ENCODE data around the gene PSMC3IP.

PSMC3IP gene

DNA sequence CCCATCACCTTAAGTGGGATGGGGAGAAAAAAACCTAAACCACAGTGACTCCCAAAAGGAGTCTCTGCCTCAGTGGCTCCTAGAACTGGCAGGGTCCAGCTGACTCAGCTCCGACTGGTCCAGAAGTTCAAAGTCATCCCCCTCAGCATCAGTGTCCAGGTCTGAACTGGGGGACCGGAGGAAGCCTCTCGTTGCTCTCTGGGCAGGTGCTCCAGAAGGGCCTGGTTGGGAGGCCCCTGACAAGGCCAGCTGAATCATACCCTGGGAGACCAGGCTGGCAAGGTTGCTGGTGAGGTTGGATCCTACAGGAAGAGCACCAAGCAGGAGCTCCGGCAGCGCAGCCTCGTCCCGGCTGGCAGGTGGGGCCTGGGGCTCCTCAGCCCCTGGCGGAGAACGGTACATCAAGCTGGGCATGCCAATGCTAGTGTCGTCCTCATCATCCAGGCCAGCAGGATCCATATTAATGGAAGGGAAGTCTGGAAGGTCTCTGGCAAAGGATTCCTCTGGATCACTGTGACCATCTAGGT is 4.3 kb upstream of the PSMC3IP start:
- H3K4me3 ChIP-seq (ENCODE audit: low read depth in 1 of 2, low read length in 1 of 2), result no peak overlapping the region
- peaks cover 71% of the 10 kb centered on the region for H3K36me3 ChIP-seq
- TF ChIP-seq, protein P1, sequence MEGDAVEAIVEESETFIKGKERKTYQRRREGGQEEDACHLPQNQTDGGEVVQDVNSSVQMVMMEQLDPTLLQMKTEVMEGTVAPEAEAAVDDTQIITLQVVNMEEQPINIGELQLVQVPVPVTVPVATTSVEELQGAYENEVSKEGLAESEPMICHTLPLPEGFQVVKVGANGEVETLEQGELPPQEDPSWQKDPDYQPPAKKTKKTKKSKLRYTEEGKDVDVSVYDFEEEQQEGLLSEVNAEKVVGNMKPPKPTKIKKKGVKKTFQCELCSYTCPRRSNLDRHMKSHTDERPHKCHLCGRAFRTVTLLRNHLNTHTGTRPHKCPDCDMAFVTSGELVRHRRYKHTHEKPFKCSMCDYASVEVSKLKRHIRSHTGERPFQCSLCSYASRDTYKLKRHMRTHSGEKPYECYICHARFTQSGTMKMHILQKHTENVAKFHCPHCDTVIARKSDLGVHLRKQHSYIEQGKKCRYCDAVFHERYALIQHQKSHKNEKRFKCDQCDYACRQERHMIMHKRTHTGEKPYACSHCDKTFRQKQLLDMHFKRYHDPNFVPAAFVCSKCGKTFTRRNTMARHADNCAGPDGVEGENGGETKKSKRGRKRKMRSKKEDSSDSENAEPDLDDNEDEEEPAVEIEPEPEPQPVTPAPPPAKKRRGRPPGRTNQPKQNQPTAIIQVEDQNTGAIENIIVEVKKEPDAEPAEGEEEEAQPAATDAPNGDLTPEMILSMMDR (IDR thresholded peaks at IDR 0.05), result no peak
- peaks cover 34 to 51% of the 10 kb centered on the region in 2 experiments for H3K4me1 ChIP-seq (ENCODE audit: control insufficient read depth in 1 of 2, insufficient read depth in 1 of 2, low read depth in 1 of 2, low read length in 1 of 2)
- H3K9me3 ChIP-seq, result no peaks in the 10 kb centered on the region
- H3K27ac ChIP-seq, result no peak overlapping the region
- H3K27me3 ChIP-seq, result no peaks in the 10 kb centered on the region

DNA sequence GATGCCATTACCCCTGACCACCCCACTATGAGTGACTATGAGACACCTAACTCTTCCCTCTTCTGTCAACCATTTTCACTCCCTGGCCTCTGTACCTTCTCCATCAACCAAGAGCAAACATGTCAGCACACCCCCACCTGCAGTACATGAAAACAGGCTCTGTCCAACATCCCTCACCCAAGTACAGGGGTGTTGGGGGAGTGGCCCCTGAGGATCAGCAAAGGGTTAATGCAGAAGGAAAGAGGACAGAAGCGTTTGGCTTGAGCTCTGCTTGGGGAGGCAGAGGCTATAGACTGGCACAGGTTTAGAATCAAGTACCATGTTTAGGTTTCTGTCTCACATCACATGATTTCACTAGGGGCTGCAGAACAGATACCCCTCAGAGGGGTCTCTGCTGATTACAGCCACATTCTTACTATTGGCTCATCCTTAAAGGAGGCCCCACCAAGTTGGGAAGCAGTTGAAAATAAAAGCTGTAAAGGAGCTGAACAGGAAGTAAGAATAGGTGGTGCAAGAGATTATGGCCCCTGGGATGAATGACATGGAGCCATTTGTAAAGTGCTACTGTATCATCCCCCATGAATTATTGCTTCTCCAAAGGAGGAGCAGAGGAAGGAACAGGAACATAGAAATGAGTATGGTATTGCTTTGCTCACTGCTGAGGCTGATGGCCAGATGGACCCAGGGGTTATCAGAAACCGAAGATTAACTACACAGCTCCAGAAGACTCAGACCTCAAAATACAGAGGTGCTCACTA is 2.4 kb upstream of the PSMC3IP start:
- Histone ChIP-seq H3K36me3 (peaks cover 61% of the 10 kb centered on the region), H3K4me3 (ENCODE audit: low read depth in 1 of 2, low read length in 1 of 2) (no peak overlapping the region), H3K27ac (peak overlapping the region; percentile 96), H3K4me1 (ENCODE audit: control insufficient read depth in 1 of 2, insufficient read depth in 1 of 2, low read depth in 1 of 2, low read length in 1 of 2) (peaks cover 29 to 47% of the 10 kb centered on the region in 2 experiments), H3K9me3 (no peaks in the 10 kb centered on the region), H3K27me3 (no peaks in the 10 kb centered on the region)
- TF ChIP-seq, protein P1 (IDR thresholded peaks at IDR 0.05), result no peak

DNA sequence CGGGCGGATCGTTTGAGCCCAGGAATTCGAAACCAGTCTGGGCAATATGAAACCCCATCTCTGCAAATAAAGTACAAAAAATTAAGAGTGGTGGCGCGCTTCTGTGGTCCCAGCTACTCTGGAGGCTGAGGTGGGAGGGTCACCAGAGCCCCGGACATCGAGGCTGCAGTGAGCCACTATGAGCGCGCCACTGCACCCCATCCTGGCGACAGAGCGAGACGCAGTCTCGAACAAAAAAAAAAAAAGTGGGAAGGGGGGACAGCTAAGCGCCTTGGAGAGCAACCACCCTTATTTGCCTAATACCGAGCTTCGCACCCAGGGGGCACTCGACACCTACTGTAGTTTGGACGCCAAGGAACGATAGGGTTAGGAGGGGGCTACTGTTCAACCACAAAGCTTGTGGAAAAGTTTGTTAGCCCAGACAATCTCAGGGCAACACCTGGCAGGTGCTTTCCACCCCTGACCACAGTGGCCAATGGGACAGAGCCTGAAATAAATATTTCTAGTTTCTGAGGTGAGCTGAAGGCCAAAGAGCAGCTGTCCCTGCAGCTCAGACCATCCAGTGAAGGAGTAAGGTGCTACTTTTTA is 847 bp upstream of the PSMC3IP start:
- no peaks in the 10 kb centered on the region for H3K9me3 ChIP-seq
- TF ChIP-seq, protein P1 (IDR thresholded peaks at IDR 0.05), result peak; percentile 48
- H3K4me3 ChIP-seq (ENCODE audit: low read depth in 1 of 2, low read length in 1 of 2), result peak overlapping the region; percentile 70 to 74
- H3K27ac ChIP-seq, result peak overlapping the region; percentile 96
- H3K4me1 ChIP-seq (ENCODE audit: control insufficient read depth in 1 of 2, insufficient read depth in 1 of 2, low read depth in 1 of 2, low read length in 1 of 2), result peaks cover 27 to 43% of the 10 kb centered on the region in 2 experiments
- H3K27me3 ChIP-seq, result no peaks in the 10 kb centered on the region
- H3K36me3 ChIP-seq, result peaks cover 66% of the 10 kb centered on the region

DNA sequence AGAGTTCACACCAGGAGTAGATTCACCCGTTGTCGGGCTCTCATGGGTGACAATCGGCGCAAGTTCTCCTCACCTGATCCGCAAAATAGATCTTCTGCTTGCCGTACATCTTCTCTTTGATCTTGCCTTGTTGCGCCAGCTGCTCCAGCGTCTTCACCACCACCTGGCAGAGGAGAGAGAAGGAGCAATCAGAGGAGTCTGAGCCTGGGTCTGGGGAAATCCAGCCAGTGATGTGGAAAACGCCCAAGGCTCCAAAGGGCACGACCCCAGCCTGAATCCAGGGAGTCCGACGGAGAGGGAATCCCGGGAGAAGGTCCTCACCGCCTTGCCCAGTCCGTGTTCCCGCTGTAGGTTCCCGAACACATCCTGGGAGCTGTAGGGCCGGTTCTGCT is 393 bp downstream of the PSMC3IP start:
- H3K36me3 ChIP-seq, result peaks cover 66% of the 10 kb centered on the region

DNA sequence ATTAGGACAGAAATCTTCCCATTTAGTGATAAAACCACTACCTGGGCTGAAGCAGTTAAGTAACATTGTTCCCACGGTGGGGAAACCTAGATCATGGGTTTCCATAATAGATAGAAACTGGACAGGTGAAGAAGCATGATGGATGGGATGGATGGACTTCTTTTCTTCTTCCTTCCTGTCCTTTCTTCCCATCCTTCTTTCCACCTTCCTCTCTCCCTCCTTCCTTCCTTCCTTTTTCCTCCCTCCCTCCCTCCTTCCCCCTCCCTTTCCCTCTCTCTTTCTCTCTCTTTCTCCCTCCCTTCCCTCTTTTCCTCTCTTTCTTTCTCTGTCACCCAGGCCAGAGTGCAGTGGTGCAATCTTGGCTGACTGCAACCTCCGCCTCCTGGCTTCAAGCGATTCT is 3.1 kb downstream of the PSMC3IP start:
- H3K4me1 ChIP-seq (ENCODE audit: control insufficient read depth in 1 of 2, insufficient read depth in 1 of 2, low read depth in 1 of 2, low read length in 1 of 2), result peaks cover 34 to 42% of the 10 kb centered on the region in 2 experiments
- H3K4me3 ChIP-seq (ENCODE audit: low read depth in 1 of 2, low read length in 1 of 2), result no peak overlapping the region
- no peaks in the 10 kb centered on the region for H3K27me3 ChIP-seq
- peaks cover 68% of the 10 kb centered on the region for H3K36me3 ChIP-seq
- TF ChIP-seq, protein P1 (IDR thresholded peaks at IDR 0.05), result no peak
- H3K9me3 ChIP-seq, result no peaks in the 10 kb centered on the region
- no peak overlapping the region for H3K27ac ChIP-seq

More for the DNA sequence above, 393 bp downstream of the PSMC3IP start:
- TF ChIP-seq, protein P1 (IDR thresholded peaks at IDR 0.05), result no peak
- Histone ChIP-seq H3K4me3 (ENCODE audit: low read depth in 1 of 2, low read length in 1 of 2) (peak overlapping the region; percentile 70 to 74), H3K27ac (peak overlapping the region; percentile 96), H3K9me3 (no peaks in the 10 kb centered on the region), H3K27me3 (no peaks in the 10 kb centered on the region), H3K4me1 (ENCODE audit: control insufficient read depth in 1 of 2, insufficient read depth in 1 of 2, low read depth in 1 of 2, low read length in 1 of 2) (peaks cover 34 to 50% of the 10 kb centered on the region in 2 experiments)
